Measurements from ENCODE around the gene MATK. TPM values are rescaled to one million over a fixed set of nuclear protein-coding genes. Genes with fewer than 3 reads are reported as not detected.
"Not testable (repeated sequence)": the region's sequence is repeated elsewhere in the genome, so short reads cannot be mapped to it uniquely, and the experiment has no call there.

Gene MATK
- total RNA-seq, 2 donors from 2014 or later: 1.1 to 2.8 TPM

DNA sequence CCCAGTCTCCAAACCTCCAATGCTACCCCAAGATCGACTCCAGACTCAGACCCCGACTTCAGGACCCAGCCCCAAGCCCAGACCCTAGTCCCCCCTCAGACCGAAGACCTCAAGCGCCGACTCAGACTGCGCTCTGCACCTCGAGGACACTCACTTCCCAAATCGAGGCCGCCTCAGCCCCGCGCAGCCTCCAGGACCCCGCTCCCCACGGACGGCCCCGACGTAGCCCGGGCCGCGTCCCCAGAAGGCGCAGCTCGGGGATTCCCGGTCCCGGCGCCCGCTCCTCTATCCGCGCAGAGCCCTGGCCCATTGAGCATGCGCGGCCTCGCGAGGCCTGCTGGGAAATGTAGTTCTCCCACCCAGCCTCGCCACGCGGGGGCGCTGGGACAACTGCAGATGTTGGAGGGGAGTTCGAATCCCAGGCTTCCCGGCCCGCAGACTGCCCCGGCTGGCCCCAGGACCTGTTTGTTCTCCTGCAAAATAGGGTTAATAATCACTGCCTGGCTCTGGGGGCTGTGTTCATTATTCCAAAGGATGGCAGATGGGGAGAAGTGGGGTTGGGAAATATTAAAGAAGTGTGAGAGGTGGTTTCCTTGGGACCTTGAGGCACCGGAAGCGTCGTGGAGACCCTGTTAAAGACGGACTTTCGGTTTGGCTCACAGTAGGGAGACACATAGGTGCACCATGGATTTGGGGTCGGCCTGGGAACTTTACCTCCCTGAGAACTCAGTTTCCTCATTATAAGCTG is 24.6 kb downstream of the MATK start, which contains the start of gene APBA3:
TSS of gene APBA3 (minus strand) at position 311 of the 748 bp plus-strand sequence. CDS start 1,428 bp downstream, outside the sequence.
- intact Hi-C loops (cut with DNase I): no loop called here
- peak; percentile 98 for DNase-seq (ENCODE audit: low spot score)

DNA sequence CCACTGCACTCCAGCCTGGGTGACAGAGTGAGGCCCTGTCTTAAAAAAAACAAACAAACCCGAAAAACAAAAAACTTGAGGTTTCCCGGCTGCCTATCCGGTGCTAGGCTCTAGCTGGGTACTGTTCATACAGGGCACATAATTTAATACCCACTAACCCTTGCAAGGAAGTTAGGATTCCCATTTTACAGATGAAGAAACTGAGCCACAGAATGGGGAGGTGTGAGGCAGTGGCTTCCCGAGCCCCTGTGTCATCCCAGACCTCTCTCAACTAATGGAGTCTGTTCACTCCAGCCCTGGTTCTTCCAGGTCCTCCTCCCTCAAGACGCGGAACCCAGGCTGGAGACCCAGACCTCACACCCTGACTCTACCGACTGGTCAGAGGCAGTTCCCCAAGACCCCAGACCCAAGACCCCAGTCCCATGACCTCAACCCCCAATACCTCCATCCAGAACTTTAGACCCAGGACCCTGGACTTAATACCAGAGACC is 25.3 kb downstream of the MATK start:
- intact Hi-C loops (cut with DNase I): no loop called here

GRCh38 chr19:3759482-3760254 is 26.5 kb downstream of the MATK start:
- intact Hi-C loops (cut with DNase I): no loop called here
- DNase-seq (ENCODE audit: low spot score): no peak

More for the DNA sequence above, 25.3 kb downstream of the MATK start:
- DNase-seq (ENCODE audit: low spot score): no peak

DNA sequence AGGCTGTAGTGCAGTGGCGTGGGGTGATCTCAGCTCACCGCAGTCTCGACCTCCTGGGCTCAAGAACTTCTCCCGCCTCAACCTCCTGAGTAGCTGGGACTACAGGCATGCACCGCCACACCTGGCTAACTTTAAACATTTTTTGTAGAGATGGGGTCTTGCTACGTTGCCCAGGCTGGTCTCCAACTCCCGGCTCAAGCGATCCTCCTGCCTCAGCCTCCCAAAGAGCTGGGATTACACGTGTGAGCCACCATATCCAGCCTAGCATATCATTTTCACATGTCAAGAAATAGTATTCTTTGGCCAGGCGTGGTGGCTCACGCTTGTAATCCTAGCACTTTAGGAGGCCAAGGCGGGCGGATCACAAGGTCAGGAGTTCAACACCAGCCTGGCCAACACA is 27.9 kb downstream of the MATK start:
- intact Hi-C loops (cut with DNase I): not testable (repeated sequence)

DNA sequence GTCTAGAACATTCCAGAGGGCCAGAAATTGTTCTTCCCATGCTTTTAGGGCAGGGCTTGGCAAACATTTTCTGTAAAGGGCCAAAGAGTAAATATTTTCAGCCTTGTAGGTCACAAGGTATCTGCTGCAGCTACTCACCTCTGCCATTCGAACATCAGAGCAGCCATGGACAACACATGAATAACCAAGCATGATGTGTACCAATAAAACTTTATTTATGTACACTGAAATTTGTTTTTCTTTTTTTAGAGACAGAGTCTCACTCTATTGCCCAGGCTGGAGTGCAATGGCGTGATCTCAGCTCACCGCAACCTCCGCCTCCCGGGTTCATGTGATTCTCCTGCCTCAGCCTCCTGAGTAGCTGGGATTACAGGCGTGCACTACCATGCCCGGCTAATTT is 28.5 kb downstream of the MATK start:
- intact Hi-C loops (cut with DNase I); DNase-seq (ENCODE audit: low spot score): not testable (repeated sequence)

More for the DNA sequence above, 27.9 kb downstream of the MATK start:
- not testable (repeated sequence) for DNase-seq (ENCODE audit: low spot score)

DNA sequence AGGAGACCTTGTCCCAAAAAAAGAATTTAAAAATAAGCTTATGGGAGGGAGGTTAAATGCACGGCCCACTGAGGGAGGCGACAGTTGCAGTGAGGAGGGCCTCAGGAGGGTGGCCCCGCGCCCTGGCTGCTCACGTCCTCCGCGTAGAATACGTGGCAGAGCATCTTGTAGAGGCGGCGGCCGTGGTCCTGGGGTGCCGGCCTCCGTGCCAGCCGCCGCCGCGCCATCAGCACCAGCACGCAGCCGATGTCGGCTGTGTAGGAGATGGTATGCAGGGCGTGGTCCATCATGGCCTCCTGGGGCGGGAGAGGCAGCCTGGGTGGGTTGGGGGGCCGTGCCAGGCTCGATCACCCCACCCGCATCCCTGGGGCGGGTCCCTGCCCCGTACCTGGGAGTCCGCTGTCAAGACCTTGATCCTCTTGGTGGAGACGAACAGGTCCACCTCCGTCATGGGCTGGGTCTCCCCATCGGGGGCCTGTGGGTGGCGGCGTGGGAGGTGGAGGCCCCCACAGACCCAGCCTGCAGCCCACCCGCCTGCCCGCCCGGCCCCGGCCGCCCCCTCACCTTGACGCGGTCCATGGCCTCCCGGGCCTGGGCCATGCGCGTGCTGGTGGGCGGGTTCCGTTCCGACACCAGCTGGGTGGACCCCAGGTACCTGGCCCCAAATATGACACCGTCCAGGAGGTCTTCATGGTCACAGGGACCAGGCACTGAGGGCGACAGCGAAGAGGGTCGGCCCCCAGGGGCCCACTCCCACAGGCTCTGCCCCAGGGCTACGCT is 32.4 kb downstream of the MATK start:
- no peak for DNase-seq (ENCODE audit: low spot score)
- intact Hi-C loops (cut with DNase I): no loop called here

DNA sequence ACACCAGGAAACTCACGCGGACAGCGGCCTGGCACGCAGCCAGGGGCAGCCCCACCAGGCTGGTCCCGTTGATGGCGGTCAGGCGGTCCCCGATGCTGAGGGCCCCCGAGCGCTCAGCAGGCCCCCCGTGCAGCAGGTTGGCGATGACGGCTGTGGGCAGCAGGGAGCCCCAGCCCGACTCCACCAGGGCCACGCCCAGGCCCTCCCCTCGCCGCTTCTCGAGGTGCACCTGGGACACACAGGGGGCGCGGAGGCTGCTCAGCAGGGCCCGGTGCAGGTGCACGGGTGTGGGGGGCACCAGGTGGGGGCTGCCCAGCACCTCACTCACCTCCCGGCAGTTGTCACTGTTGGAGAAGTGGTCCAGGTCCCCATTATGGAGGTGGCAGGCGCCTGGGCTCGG is 33.7 kb downstream of the MATK start:
- no peak for DNase-seq (ENCODE audit: low spot score)
- intact Hi-C loops (cut with DNase I): no loop called here

GRCh38 chr19:3751236-3751635 is 34.9 kb downstream of the MATK start:
- no peak for DNase-seq (ENCODE audit: low spot score)
- intact Hi-C loops (cut with DNase I): no loop called here

GRCh38 chr19:3750211-3750610 is 36.0 kb downstream of the MATK start:
- intact Hi-C loops (cut with DNase I): no loop called here
- DNase-seq (ENCODE audit: low spot score): no peak

DNA sequence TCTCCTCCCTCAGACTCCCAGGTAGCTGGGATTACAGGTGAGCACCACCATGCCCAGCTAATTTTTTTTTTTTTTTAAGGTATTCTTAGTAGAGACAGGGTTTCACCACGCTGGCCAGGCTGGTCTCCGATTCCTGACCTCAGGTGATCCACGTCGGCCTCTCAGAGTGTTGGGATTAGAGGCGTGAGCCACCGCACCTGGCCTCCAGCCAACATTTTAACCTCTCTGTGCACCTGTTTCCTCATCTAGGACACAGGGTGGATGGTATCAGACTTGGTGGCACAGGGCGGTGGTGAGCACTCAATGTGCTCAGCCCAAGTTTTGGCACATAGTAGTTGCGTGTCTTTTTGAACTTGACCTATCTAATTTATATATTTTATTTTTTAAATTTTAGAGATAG is 37.2 kb downstream of the MATK start:
- intact Hi-C loops (cut with DNase I): no loop called here

GRCh38 chr19:3746371-3747056 is 39.7 kb downstream of the MATK start:
- no peak for DNase-seq (ENCODE audit: low spot score)
- intact Hi-C loops (cut with DNase I): no loop called here

More for the DNA sequence above, 37.2 kb downstream of the MATK start:
- no peak for DNase-seq (ENCODE audit: low spot score)

- intact Hi-C loops (cut with DNase I): no loop called here
- DNase-seq (ENCODE audit: low spot score): no peak
These were observed 40.7 kb downstream of the MATK start for GRCh38 chr19:3745363-3746045.

DNA sequence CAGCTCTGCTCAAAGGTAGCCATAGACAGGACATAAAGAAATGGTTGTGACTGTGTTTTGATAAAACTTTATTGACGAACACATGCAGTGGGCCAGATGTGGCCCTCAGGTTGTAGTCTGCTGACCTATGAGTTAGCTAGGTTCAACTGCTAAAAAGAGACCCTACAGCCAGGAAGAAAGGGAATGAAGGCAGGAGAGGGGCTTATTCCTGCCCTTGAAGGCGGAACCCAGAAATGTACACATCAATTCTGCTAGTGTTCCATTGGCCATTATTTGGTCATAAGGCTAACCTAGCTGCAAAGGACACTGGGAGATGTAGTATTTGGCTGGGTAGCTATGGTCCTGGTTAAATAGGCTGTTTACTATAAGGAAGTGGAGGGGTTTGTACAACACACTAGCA is 42.7 kb downstream of the MATK start:
- intact Hi-C loops (cut with DNase I): no loop called here
- no peak for DNase-seq (ENCODE audit: low spot score)

- intact Hi-C loops (cut with DNase I): no loop called here
- DNase-seq (ENCODE audit: low spot score): no peak
These were observed 45.8 kb downstream of the MATK start for GRCh38 chr19:3740431-3740830.

DNA sequence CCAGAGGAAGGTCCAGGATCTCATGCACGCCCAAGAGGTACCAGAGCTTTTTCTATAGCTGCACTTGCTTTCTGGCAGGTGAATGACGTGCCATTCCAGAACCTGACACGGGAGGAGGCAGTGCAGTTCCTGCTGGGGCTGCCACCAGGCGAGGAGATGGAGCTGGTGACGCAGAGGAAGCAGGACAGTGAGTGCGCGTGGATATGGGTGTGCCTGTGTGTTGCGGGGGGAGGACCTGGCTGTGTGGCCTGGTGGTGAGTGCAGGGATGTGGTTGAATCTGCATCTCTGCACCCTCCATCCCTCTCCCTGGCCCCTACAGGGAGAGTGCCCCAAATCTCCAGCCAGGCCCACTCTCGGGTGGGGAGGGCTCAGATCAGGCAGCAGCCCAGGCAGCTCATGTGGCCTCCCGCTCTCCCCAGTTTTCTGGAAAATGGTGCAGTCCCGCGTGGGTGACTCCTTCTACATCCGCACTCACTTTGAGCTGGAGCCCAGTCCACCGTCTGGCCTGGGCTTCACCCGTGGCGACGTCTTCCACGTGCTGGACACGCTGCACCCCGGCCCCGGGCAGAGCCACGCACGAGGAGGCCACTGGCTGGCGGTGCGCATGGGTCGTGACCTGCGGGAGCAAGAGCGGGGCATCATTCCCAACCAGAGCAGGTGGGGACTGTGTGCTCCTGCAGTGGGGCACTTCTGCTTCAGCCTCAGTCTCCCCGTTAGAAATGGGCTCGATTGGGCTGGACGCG is 47.5 kb downstream of the MATK start:
- no peak for DNase-seq (ENCODE audit: low spot score)
- intact Hi-C loops (cut with DNase I): no loop called here

- intact Hi-C loops (cut with DNase I): no loop called here
- DNase-seq (ENCODE audit: low spot score): no peak
These were observed 48.5 kb downstream of the MATK start for GRCh38 chr19:3737487-3738205.

DNA sequence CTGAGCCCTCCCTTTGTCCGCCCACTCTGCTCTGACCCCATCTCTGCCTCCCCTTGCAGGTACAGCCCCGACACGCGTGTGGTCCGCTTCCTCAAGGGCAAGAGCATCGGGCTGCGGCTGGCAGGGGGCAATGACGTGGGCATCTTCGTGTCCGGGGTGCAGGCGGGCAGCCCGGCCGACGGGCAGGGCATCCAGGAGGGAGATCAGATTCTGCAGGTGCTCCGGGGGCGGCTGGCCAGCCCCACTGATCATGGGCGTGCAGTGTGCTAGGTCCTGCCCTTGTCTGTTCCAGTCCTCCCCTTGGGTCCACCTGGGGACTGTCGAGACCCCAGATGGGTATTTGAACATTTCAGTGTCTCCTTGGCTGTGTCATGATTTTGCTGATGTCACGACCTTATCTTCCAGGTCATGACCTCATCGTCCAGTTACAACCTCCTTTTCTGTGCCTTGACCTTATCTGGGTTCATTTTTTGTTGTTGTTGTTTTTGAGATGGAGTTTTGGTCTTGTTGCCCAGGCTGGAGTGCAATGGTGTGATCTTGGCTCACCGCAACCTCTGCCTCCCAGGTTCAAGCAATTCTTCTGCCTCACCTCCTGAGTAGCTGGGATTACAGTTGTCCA is 50.0 kb downstream of the MATK start:
- DNase-seq (ENCODE audit: low spot score): no peak
- intact Hi-C loops (cut with DNase I): no loop called here

All from posterior vena cava (tissue), 2 donors.